CD4-positive, CD25-positive, alpha-beta regulatory T cell (primary cell): ENCODE results near the gene ADAMTS10. TPM values are rescaled to one million over a fixed set of nuclear protein-coding genes. Genes with fewer than 3 reads are reported as not detected.
A peak's percentile ranks its signal among the peaks of the same experiment; 100 is the strongest.
"Not testable (repeated sequence)": the region's sequence is repeated elsewhere in the genome, so short reads cannot be mapped to it uniquely, and the experiment has no call there.

Experiments
- ATAC-seq, 2 donors: fragments of 150-1000 bp; cut with Tn5 transposase; one replicate each; pipeline ENCODE4 v1.10.0; 2021; ENCODE audit warnings: low read depth in 2 of 2, moderate number of reproducible peaks in 2 of 2, moderate library complexity in 1 of 2
- DNase-seq, 3 donors: peaks; one replicate each; pipeline versions ENCODE4 v3.0.0 to v3.0.0-alpha.2; 2012 to 2022; ENCODE audit warnings: mixed read lengths in 1 of 3
- H3K27ac ChIP-seq: one replicate; pipeline ENCODE4 v1.7.0; 2013; ENCODE audit warnings: mild to moderate bottlenecking, low read length; ENCODE audit not compliant: insufficient read depth, poor library complexity, severe bottlenecking
- H3K27me3 ChIP-seq: one replicate; pipeline ENCODE4 v1.7.0; 2013; ENCODE audit warnings: low read length; ENCODE audit not compliant: control insufficient read depth, insufficient read depth
- H3K36me3 ChIP-seq: one replicate; pipeline ENCODE4 v1.7.0; 2013; ENCODE audit warnings: mild to moderate bottlenecking, low read length, moderate library complexity; ENCODE audit not compliant: control insufficient read depth, insufficient read depth
- H3K4me1 ChIP-seq: 2 replicates; pipeline ENCODE4 v1.7.0; 2013; ENCODE audit warnings: mild to moderate bottlenecking, low read length; ENCODE audit not compliant: insufficient read depth, control insufficient read depth, poor library complexity, severe bottlenecking
- H3K4me3 ChIP-seq: one replicate; pipeline ENCODE4 v1.7.0; 2013; ENCODE audit warnings: low read depth, mild to moderate bottlenecking, low read length, moderate library complexity
- H3K9me3 ChIP-seq, 2 experiments: 1 replicate in 1 of 2; 2 replicates in 1 of 2; pipeline ENCODE4 v1.7.0; 2013; ENCODE audit warnings: low read length in 2 of 2, mild to moderate bottlenecking in 1 of 2, moderate library complexity in 1 of 2; ENCODE audit not compliant: control insufficient read depth in 2 of 2
- H3K27ac Mint-ChIP-seq, 3 donors: one replicate each; pipeline ENCODE4 v1.8.0; 2020 to 2022; ENCODE audit warnings: mild to moderate bottlenecking in 3 of 3, mixed read lengths in 3 of 3, moderate library complexity in 2 of 3
- H3K27me3 Mint-ChIP-seq: one replicate; pipeline ENCODE4 v1.8.0; 2022; ENCODE audit warnings: mild to moderate bottlenecking, mixed read lengths
- H3K36me3 Mint-ChIP-seq: one replicate; pipeline ENCODE4 v1.8.0; 2020; ENCODE audit warnings: mixed read lengths
- H3K4me1 Mint-ChIP-seq, 4 donors: one replicate each; pipeline ENCODE4 v1.8.0; 2020 to 2022; ENCODE audit warnings: mixed read lengths in 4 of 4, mild to moderate bottlenecking in 1 of 4
- H3K4me3 Mint-ChIP-seq, 4 donors: one replicate each; pipeline ENCODE4 v1.8.0; 2020 to 2022; ENCODE audit warnings: mild to moderate bottlenecking in 4 of 4, mixed read lengths in 4 of 4, moderate library complexity in 3 of 4
- H3K9me3 Mint-ChIP-seq, 7 donors: one replicate each; pipeline ENCODE4 v1.8.0; 2020 to 2022; ENCODE audit warnings: mixed read lengths in 7 of 7, mild to moderate bottlenecking in 3 of 7, moderate library complexity in 2 of 7
- polyA plus RNA-seq, 4 donors: library from polyadenylated mRNA; unstranded; fragments of 300-500 nt; fragmentation: Illumina TruSeq; gene quantifications; one replicate each; pipeline ENCODE4 v1.2.3, GENCODE V29; 2021
- total RNA-seq: library from RNA; stranded (reverse); gene quantifications from one replicate; pipeline ENCODE4 v1.2.3, GENCODE V29; 2022

The ADAMTS10 gene
- total and polyA plus RNA-seq, 5 donors from 2014 or later: 0.42 to 17.9 (median 0.59) TPM

DNA sequence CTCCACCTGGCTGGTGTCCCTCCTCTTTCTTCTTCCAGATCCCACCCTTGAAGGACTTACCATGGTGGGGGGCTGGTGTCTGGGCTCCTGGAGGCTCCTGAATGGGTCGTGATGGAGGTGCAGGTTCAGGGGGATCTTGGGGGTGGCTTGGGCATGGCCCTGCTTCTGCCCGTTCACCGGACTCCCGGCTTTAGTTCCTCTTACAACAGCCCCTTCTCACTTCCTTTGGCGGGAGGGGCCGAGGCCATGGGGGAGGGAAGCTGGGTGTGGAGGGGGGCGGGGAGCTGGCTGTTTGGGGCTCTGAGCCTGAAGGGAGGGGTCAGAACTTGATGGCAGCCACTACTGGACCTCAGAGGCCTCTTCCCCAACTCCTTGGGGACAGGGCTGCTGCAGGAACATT, 33.3 kb downstream of the ADAMTS10 start, which contains the start of gene MYO1F:
MYO1F (minus strand) TSS at position 196 of the 400 bp plus-strand sequence; CDS start at position 63, 133 bp downstream.
- Mint-ChIP-seq H3K4me1 (peaks cover 12 to 76% (median 38%) of the 10 kb centered on the region in 4 donors), H3K4me3 (peak within 1 kb of the TSS; percentile 92 to 100 (median 98)), H3K27ac (peak within 1 kb of the TSS; percentile 90 to 94 (median 93)), H3K27me3 (peaks cover 5% of the 10 kb centered on the region), H3K9me3 (peaks cover 0 to 4% (median 0%) of the 10 kb centered on the region in 7 donors), H3K36me3 (peaks cover 11% of the 10 kb centered on the region)
- H3K27me3 ChIP-seq: no peaks in the 10 kb centered on the region
- H3K9me3 ChIP-seq: no peaks in the 10 kb centered on the region
- ATAC-seq (no peak), DNase-seq (peak in 1 of 3 donors; percentile 37)
- peak within 1 kb of the TSS; percentile 90 for H3K4me3 ChIP-seq
- H3K4me1 ChIP-seq: peaks cover 81% of the 10 kb centered on the region
- peak within 1 kb of the TSS; percentile 70 for H3K27ac ChIP-seq
- no peaks in the 10 kb centered on the region for H3K36me3 ChIP-seq

DNA sequence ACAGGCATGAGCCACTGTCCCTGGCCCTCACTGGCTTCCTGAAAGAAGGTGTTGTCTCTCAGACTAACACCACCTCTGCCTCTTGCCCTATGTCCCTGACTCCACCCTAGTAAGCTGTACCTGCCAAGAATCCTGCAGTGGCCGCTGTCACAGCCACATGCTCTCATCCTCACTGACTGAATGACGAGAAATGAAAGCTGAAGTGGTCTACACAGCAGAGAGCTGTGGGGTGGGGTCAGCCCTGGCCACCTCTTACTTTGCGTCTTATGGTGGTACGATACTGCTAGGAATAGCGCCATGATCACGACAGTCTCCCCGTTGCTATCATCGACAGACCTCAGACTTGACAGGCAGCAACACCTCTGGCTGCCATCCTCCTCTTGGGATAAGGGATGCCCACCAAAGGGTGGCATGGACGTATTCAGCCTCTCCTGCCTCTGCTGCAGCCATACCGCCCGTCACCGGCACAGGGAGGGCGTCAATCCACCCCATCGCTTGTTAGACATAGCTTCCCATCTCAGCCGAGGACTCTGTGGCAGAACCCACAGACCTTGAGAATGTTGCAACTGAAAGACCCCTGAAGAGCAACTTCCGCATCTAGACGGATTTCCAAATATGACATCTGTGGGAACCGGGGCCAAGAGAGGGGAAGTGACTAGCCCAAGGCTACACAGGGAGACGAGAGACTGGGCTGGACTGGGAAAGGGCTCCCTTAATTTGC, 34.1 kb downstream of the ADAMTS10 start:
- Histone ChIP-seq H3K27ac (peak overlapping the region; percentile 70), H3K9me3 (no peaks in the 10 kb centered on the region), H3K27me3 (no peaks in the 10 kb centered on the region), H3K36me3 (no peaks in the 10 kb centered on the region), H3K4me3 (peak overlapping the region; percentile 90), H3K4me1 (peaks cover 86% of the 10 kb centered on the region)
- H3K27ac Mint-ChIP-seq: peak overlapping the region; percentile 90 to 94 (median 93)
- peaks cover 11% of the 10 kb centered on the region for H3K36me3 Mint-ChIP-seq
- peak in 1 of 2 donors; percentile 27 for ATAC-seq
- H3K4me1 Mint-ChIP-seq: peaks cover 12 to 84% (median 41%) of the 10 kb centered on the region in 4 donors
- H3K27me3 Mint-ChIP-seq: peaks cover 5% of the 10 kb centered on the region
- H3K4me3 Mint-ChIP-seq: peak overlapping the region; percentile 92 to 100 (median 98)
- DNase-seq: peak in 1 of 3 donors; percentile 38
- H3K9me3 Mint-ChIP-seq: peaks cover 0 to 4% (median 0%) of the 10 kb centered on the region in 7 donors

DNA sequence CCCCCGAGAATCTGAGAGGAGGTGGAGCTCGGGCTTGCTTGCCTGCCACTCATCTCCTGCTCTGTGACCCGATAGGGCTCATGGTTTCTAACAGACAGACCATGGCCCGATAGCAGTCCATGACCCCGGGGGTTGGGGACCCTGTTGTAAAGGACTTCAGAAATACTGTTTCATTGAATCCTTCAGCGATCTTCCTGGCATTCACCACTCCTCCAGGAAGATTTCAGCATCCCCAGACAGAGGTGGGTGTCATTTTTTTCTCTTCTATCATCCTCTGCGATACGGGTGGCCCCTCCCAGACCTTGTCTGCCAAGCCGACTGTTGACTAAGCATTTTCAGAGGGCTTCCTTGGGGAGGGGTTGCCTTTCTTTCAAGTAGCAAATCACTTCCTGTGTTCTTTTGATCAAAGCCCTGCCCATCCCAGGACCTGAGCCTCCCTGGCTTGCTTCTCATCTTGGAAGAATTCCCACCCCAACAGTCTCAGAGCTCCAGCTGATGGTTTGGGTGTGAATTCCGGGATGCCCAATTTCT, 35.0 kb downstream of the ADAMTS10 start:
- DNase-seq (peak; percentile 24 to 88 (median 62)), ATAC-seq (peak; percentile 52 to 57)
- Histone ChIP-seq H3K27ac (peak overlapping the region; percentile 70), H3K4me1 (peaks cover 89% of the 10 kb centered on the region), H3K9me3 (no peaks in the 10 kb centered on the region), H3K4me3 (peak overlapping the region; percentile 90), H3K27me3 (no peaks in the 10 kb centered on the region), H3K36me3 (no peaks in the 10 kb centered on the region)
- Mint-ChIP-seq H3K9me3 (peaks cover 0 to 4% (median 0%) of the 10 kb centered on the region in 7 donors), H3K36me3 (peaks cover 11% of the 10 kb centered on the region), H3K4me1 (peaks cover 12 to 91% (median 49%) of the 10 kb centered on the region in 4 donors), H3K27ac (peak overlapping the region; percentile 90 to 94 (median 93)), H3K27me3 (peaks cover 5% of the 10 kb centered on the region), H3K4me3 (peak overlapping the region; percentile 92 to 100 (median 98))

DNA sequence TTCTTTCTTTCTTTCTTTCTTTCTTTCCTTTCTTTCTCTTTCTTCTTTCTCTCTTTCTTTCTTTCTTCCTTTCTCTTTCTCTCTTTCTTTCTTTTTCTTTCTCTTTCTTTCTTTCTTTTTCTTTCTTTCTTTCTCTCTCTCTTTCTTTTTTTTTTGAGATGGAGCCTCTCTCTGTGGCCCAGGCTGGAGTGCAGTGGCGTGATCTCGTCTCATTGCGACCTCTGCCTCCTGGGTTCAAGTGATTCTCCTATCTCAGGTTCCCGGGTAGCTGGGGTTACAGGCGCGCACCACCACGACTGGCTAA, 35.9 kb downstream of the ADAMTS10 start:
- not testable (repeated sequence) for ATAC-seq, H3K27me3 Mint-ChIP-seq, DNase-seq, H3K9me3 Mint-ChIP-seq, H3K27me3 ChIP-seq, H3K36me3 ChIP-seq, H3K9me3 ChIP-seq
- H3K4me3 Mint-ChIP-seq: peak overlapping the region; percentile 92 to 100 (median 98)
- peaks cover 14 to 97% (median 55%) of the 10 kb centered on the region in 4 donors for H3K4me1 Mint-ChIP-seq
- Histone ChIP-seq H3K4me3 (peak overlapping the region; percentile 81), H3K27ac (peak overlapping the region; percentile 33), H3K4me1 (peaks cover 91% of the 10 kb centered on the region)
- peak overlapping the region; percentile 75 to 93 (median 89) for H3K27ac Mint-ChIP-seq
- peaks cover 11% of the 10 kb centered on the region for H3K36me3 Mint-ChIP-seq

DNA sequence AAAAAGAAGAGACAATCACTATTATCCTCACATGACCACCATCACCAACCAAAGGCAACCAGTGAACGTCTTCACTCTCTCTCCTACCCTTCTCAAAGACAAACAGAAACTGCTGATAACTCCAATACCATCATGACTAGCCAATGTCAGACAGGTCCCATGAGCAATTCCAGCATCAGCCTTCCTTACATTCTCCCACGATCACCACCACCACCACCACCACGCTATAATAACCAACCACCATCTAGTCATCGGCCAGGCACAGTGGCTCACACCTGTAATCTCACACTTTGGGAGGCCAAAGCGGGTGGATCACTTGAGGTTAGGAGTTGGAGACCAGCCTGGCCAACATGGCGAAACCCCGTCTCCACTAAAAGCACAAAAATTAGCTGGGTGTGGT, 37.2 kb downstream of the ADAMTS10 start:
- Histone ChIP-seq H3K4me1 (peaks cover 95% of the 10 kb centered on the region), H3K36me3 (peaks cover 4% of the 10 kb centered on the region), H3K27ac (no peak overlapping the region), H3K4me3 (peak overlapping the region; percentile 61), H3K9me3 (no peaks in the 10 kb centered on the region), H3K27me3 (no peaks in the 10 kb centered on the region)
- H3K4me1 Mint-ChIP-seq: peaks cover 18 to 100% (median 57%) of the 10 kb centered on the region in 4 donors
- H3K9me3 Mint-ChIP-seq: peaks cover 0 to 4% (median 0%) of the 10 kb centered on the region in 7 donors
- H3K36me3 Mint-ChIP-seq: peaks cover 15% of the 10 kb centered on the region
- peak overlapping the region; percentile 92 to 100 (median 98) for H3K4me3 Mint-ChIP-seq
- H3K27ac Mint-ChIP-seq: peak overlapping the region; percentile 89 to 93 (median 89)
- no peak for ATAC-seq
- no peaks in the 10 kb centered on the region for H3K27me3 Mint-ChIP-seq
- no peak for DNase-seq

DNA sequence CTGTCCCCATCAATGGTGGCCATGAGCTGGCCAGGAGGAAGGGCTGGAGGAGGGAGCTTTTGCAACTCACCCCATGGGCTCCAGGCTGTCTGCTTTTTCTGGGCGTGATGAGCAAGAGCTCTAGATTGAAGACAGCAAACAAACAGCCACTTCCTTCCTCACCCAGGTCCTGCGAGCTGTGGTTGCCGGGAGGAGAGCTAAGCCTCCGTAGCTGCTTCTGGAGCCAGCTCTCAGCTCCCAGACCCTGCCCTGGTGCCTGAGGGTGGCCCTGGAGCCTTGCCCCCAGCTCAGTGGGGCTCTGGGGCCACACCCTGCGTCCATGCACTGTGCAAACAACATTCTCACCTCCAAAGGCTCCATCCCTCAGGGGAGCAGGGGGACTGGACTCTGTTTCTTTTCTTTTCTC, 39.5 kb downstream of the ADAMTS10 start:
- Mint-ChIP-seq H3K27ac (peak overlapping the region; percentile 90 to 97 (median 96)), H3K9me3 (peaks cover 0 to 4% (median 0%) of the 10 kb centered on the region in 7 donors), H3K27me3 (no peaks in the 10 kb centered on the region)

DNA sequence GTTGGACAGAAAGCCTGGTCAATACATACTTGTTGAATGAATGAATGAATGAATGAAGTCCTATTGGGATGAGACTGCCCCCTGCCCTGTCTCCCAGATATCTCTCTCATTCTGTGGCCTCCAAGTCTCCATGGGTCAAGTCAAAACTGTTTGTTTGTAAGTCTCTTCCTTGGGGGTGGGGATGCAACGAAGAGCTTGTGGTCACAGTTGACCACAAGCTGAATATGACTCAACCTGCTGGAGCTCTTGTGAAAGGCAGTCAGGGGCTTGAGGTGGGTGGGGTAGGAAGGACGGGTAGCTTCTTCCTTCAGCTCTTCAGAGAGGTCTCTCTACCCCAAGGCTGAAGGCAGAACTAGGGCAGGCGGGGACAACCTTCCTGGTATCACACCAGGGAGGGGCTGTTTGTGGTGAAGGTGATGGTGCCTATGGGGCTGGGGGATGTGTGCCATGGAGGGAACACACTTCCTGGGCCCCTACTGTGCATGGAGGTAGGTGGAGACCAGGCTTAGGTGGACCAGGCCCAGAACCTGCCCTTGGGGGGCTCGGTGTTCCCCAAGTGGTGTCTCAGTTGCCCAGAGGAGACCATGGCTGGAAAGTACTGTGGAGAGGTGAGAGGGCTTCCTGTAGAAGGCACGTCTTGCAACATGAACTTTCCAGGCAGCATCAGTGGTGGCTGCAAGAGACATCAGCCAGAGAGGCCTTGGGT, 41.3 kb downstream of the ADAMTS10 start:
- ATAC-seq: peak; percentile 67
- Histone ChIP-seq H3K4me3 (peak overlapping the region; percentile 65), H3K27me3 (no peaks in the 10 kb centered on the region), H3K4me1 (peaks cover 74% of the 10 kb centered on the region), H3K9me3 (no peaks in the 10 kb centered on the region), H3K36me3 (peaks cover 4% of the 10 kb centered on the region), H3K27ac (peak overlapping the region; percentile 71)
- H3K9me3 Mint-ChIP-seq: peaks cover 0 to 4% (median 0%) of the 10 kb centered on the region in 7 donors
- peak overlapping the region; percentile 92 to 97 (median 96) for H3K27ac Mint-ChIP-seq
- peaks cover 18 to 80% (median 50%) of the 10 kb centered on the region in 4 donors for H3K4me1 Mint-ChIP-seq
- H3K4me3 Mint-ChIP-seq: peak overlapping the region; percentile 80 to 92 (median 88)
- DNase-seq: peak; percentile 35 to 93 (median 40)
- peaks cover 10% of the 10 kb centered on the region for H3K36me3 Mint-ChIP-seq
- no peaks in the 10 kb centered on the region for H3K27me3 Mint-ChIP-seq

More for the DNA sequence above, 39.5 kb downstream of the ADAMTS10 start:
- Histone ChIP-seq H3K9me3 (no peaks in the 10 kb centered on the region), H3K4me1 (peaks cover 79% of the 10 kb centered on the region), H3K27ac (peak overlapping the region; percentile 71), H3K27me3 (no peaks in the 10 kb centered on the region), H3K4me3 (peak overlapping the region; percentile 77), H3K36me3 (peaks cover 4% of the 10 kb centered on the region)
- peaks cover 15% of the 10 kb centered on the region for H3K36me3 Mint-ChIP-seq
- peaks cover 18 to 86% (median 53%) of the 10 kb centered on the region in 4 donors for H3K4me1 Mint-ChIP-seq
- peak overlapping the region; percentile 80 to 92 (median 88) for H3K4me3 Mint-ChIP-seq
- ATAC-seq (peak; percentile 75 to 78), DNase-seq (peak; percentile 11 to 85 (median 59))
